ENCODE data around the gene CNMD.

DNA sequence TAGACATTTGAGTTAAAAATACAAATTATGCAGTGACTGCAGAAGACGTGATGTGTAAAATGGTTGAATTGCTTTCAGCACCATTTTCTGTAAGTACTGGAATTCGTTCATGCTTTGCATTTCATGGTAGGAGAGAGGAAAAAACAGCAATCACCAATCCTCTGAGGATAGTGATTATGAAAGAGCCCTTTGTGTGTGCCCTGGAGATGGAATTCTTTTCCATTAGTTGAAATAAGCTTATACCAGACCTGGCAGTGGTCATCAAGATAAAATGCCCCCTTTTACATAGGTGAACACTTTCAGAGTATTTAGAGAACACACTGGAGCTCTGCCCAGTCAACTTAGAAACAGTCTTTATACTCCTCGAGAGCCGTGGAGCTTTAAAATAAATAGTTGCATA, 1.7 kb downstream of the CNMD start:
- TF ChIP-seq, protein P1, sequence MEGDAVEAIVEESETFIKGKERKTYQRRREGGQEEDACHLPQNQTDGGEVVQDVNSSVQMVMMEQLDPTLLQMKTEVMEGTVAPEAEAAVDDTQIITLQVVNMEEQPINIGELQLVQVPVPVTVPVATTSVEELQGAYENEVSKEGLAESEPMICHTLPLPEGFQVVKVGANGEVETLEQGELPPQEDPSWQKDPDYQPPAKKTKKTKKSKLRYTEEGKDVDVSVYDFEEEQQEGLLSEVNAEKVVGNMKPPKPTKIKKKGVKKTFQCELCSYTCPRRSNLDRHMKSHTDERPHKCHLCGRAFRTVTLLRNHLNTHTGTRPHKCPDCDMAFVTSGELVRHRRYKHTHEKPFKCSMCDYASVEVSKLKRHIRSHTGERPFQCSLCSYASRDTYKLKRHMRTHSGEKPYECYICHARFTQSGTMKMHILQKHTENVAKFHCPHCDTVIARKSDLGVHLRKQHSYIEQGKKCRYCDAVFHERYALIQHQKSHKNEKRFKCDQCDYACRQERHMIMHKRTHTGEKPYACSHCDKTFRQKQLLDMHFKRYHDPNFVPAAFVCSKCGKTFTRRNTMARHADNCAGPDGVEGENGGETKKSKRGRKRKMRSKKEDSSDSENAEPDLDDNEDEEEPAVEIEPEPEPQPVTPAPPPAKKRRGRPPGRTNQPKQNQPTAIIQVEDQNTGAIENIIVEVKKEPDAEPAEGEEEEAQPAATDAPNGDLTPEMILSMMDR (conservative IDR thresholded peaks at IDR 0.05; ENCODE audit: low read length): no peak
- TF ChIP-seq EZH2phosphoT487 (IDR thresholded peaks at IDR 0.05; ENCODE audit: borderline replicate concordance, low read depth, low read length): no peak
